Measurements from ENCODE around the gene SLC9B2.

The SLC9B2 gene

GRCh38 chr4:103076747-103077347 is at the start of gene SLC9B2:
TSS of gene SLC9B2 (minus strand) at chr4:103076761. CDS start at chr4:103067550, 9,211 bp downstream.
- no CpG with 5 or more reads among the region's 21 CpGs for WGBS (ENCODE audit: insufficient coverage, insufficient read length)
- Histone ChIP-seq H3K27ac (ENCODE audit: low read length) (no peak within 1 kb of the TSS), H3K4me3 (ENCODE audit: low read length) (peak within 1 kb of the TSS; percentile 48), H3K4me1 (ENCODE audit: control insufficient read depth, insufficient read depth, low read length) (no peaks in the 10 kb centered on the region), H3K36me3 (ENCODE audit: control insufficient read depth, insufficient read depth, low read length) (no peaks in the 10 kb centered on the region), H3K9me3 (ENCODE audit: control insufficient read depth, insufficient read depth, low read length) (no peaks in the 10 kb centered on the region), H3K27me3 (ENCODE audit: control insufficient read depth, insufficient read depth, low read length) (no peaks in the 10 kb centered on the region; the same call in 1 of the 2 replicates)
- no peak for DNase-seq (ENCODE audit: low read depth, low spot score)

GRCh38 chr4:103126126-103126525 is 49.6 kb upstream of the SLC9B2 start:
- no peak for DNase-seq (ENCODE audit: low read depth, low spot score)
- H3K4me3 ChIP-seq (ENCODE audit: low read length) = no peak overlapping the region
- no peaks in the 10 kb centered on the region; the same call in 1 of the 2 replicates for H3K36me3 ChIP-seq (ENCODE audit: control insufficient read depth, insufficient read depth, low read length)
- no peak overlapping the region for H3K27ac ChIP-seq (ENCODE audit: low read length)
- WGBS (ENCODE audit: insufficient coverage, insufficient read length) = no CpG with 5 or more reads among the region's 3 CpGs
- no peaks in the 10 kb centered on the region for H3K27me3 ChIP-seq (ENCODE audit: control insufficient read depth, insufficient read depth, low read length)
- no peaks in the 10 kb centered on the region for H3K4me1 ChIP-seq (ENCODE audit: control insufficient read depth, insufficient read depth, low read length)
- H3K9me3 ChIP-seq (ENCODE audit: control insufficient read depth, insufficient read depth, low read length) = no peaks in the 10 kb centered on the region

GRCh38 chr4:103123114-103123513 is 46.6 kb upstream of the SLC9B2 start:
- Histone ChIP-seq H3K27ac (ENCODE audit: low read length) (no peak overlapping the region), H3K4me1 (ENCODE audit: control insufficient read depth, insufficient read depth, low read length) (no peaks in the 10 kb centered on the region), H3K36me3 (ENCODE audit: control insufficient read depth, insufficient read depth, low read length) (no peaks in the 10 kb centered on the region; the same call in 1 of the 2 replicates), H3K4me3 (ENCODE audit: low read length) (no peak overlapping the region), H3K9me3 (ENCODE audit: control insufficient read depth, insufficient read depth, low read length) (no peaks in the 10 kb centered on the region), H3K27me3 (ENCODE audit: control insufficient read depth, insufficient read depth, low read length) (no peaks in the 10 kb centered on the region)
- no peak for DNase-seq (ENCODE audit: low read depth, low spot score)
- WGBS (ENCODE audit: insufficient coverage, insufficient read length) = no CpG with 5 or more reads among the region's 3 CpGs

GRCh38 chr4:103118166-103118565 is 41.6 kb upstream of the SLC9B2 start:
- Histone ChIP-seq H3K9me3 (ENCODE audit: control insufficient read depth, insufficient read depth, low read length) (no peaks in the 10 kb centered on the region), H3K36me3 (ENCODE audit: control insufficient read depth, insufficient read depth, low read length) (no peaks in the 10 kb centered on the region; the same call in 1 of the 2 replicates), H3K4me1 (ENCODE audit: control insufficient read depth, insufficient read depth, low read length) (no peaks in the 10 kb centered on the region), H3K27me3 (ENCODE audit: control insufficient read depth, insufficient read depth, low read length) (no peaks in the 10 kb centered on the region), H3K27ac (ENCODE audit: low read length) (no peak overlapping the region), H3K4me3 (ENCODE audit: low read length) (no peak overlapping the region)
- 100% methylated on average over 1 of the region's 1 CpG for WGBS (ENCODE audit: insufficient coverage, insufficient read length)
- no peak for DNase-seq (ENCODE audit: low read depth, low spot score)

GRCh38 chr4:103111598-103111997 is 35.0 kb upstream of the SLC9B2 start:
- Histone ChIP-seq H3K9me3 (ENCODE audit: control insufficient read depth, insufficient read depth, low read length) (no peaks in the 10 kb centered on the region), H3K4me1 (ENCODE audit: control insufficient read depth, insufficient read depth, low read length) (no peaks in the 10 kb centered on the region), H3K27me3 (ENCODE audit: control insufficient read depth, insufficient read depth, low read length) (no peaks in the 10 kb centered on the region), H3K4me3 (ENCODE audit: low read length) (no peak overlapping the region), H3K36me3 (ENCODE audit: control insufficient read depth, insufficient read depth, low read length) (peaks cover 9% of the 10 kb centered on the region; the same call in 1 of the 2 replicates), H3K27ac (ENCODE audit: low read length) (no peak overlapping the region)
- no CpG with 5 or more reads among the region's 4 CpGs for whole genome bisulfite sequencing (ENCODE audit: insufficient coverage, insufficient read length)
- DNase-seq (ENCODE audit: low read depth, low spot score) = no peak

- Histone ChIP-seq H3K4me1 (ENCODE audit: control insufficient read depth, insufficient read depth, low read length) (no peaks in the 10 kb centered on the region), H3K27me3 (ENCODE audit: control insufficient read depth, insufficient read depth, low read length) (no peaks in the 10 kb centered on the region), H3K9me3 (ENCODE audit: control insufficient read depth, insufficient read depth, low read length) (no peaks in the 10 kb centered on the region), H3K27ac (ENCODE audit: low read length) (no peak overlapping the region), H3K4me3 (ENCODE audit: low read length) (no peak overlapping the region), H3K36me3 (ENCODE audit: control insufficient read depth, insufficient read depth, low read length) (peaks cover 9% of the 10 kb centered on the region; the same call in 1 of the 2 replicates)
- no peak for DNase-seq (ENCODE audit: low read depth, low spot score)
- WGBS (ENCODE audit: insufficient coverage, insufficient read length) = no CpG with 5 or more reads among the region's 4 CpGs
Observed at GRCh38 chr4:103108542-103108941, 32.0 kb upstream of the SLC9B2 start.

- no peak for DNase-seq (ENCODE audit: low read depth, low spot score)
- H3K4me3 ChIP-seq (ENCODE audit: low read length) = no peak overlapping the region
- no peaks in the 10 kb centered on the region for H3K9me3 ChIP-seq (ENCODE audit: control insufficient read depth, insufficient read depth, low read length)
- no peaks in the 10 kb centered on the region for H3K4me1 ChIP-seq (ENCODE audit: control insufficient read depth, insufficient read depth, low read length)
- H3K27ac ChIP-seq (ENCODE audit: low read length) = no peak overlapping the region
- peaks cover 9% of the 10 kb centered on the region; the same call in 1 of the 2 replicates for H3K36me3 ChIP-seq (ENCODE audit: control insufficient read depth, insufficient read depth, low read length)
- no peaks in the 10 kb centered on the region for H3K27me3 ChIP-seq (ENCODE audit: control insufficient read depth, insufficient read depth, low read length)
- no CpG with 5 or more reads among the region's 2 CpGs for WGBS (ENCODE audit: insufficient coverage, insufficient read length)
Observed at GRCh38 chr4:103105558-103106356, 29.2 kb upstream of the SLC9B2 start.

GRCh38 chr4:103104886-103105285 is 28.3 kb upstream of the SLC9B2 start:
- Histone ChIP-seq H3K9me3 (ENCODE audit: control insufficient read depth, insufficient read depth, low read length) (no peaks in the 10 kb centered on the region), H3K27ac (ENCODE audit: low read length) (no peak overlapping the region), H3K4me1 (ENCODE audit: control insufficient read depth, insufficient read depth, low read length) (no peaks in the 10 kb centered on the region), H3K4me3 (ENCODE audit: low read length) (no peak overlapping the region), H3K27me3 (ENCODE audit: control insufficient read depth, insufficient read depth, low read length) (no peaks in the 10 kb centered on the region), H3K36me3 (ENCODE audit: control insufficient read depth, insufficient read depth, low read length) (peaks cover 9% of the 10 kb centered on the region; the same call in 1 of the 2 replicates)
- DNase-seq (ENCODE audit: low read depth, low spot score) = no peak
- no CpG with 5 or more reads among the region's 3 CpGs for WGBS (ENCODE audit: insufficient coverage, insufficient read length)

- no peak for DNase-seq (ENCODE audit: low read depth, low spot score)
- Histone ChIP-seq H3K9me3 (ENCODE audit: control insufficient read depth, insufficient read depth, low read length) (no peaks in the 10 kb centered on the region), H3K27ac (ENCODE audit: low read length) (no peak overlapping the region), H3K4me3 (ENCODE audit: low read length) (no peak overlapping the region), H3K36me3 (ENCODE audit: control insufficient read depth, insufficient read depth, low read length) (no peaks in the 10 kb centered on the region), H3K27me3 (ENCODE audit: control insufficient read depth, insufficient read depth, low read length) (no peaks in the 10 kb centered on the region), H3K4me1 (ENCODE audit: control insufficient read depth, insufficient read depth, low read length) (no peaks in the 10 kb centered on the region)
- WGBS (ENCODE audit: insufficient coverage, insufficient read length) = no CpG with 5 or more reads among the region's 5 CpGs
Observed at GRCh38 chr4:103100691-103101090, 24.1 kb upstream of the SLC9B2 start.

- H3K27ac ChIP-seq (ENCODE audit: low read length) = no peak within 1 kb of the TSS
- H3K27me3 ChIP-seq (ENCODE audit: control insufficient read depth, insufficient read depth, low read length) = no peaks in the 10 kb centered on the region
- DNase-seq (ENCODE audit: low read depth, low spot score) = peak; percentile 48
- H3K4me3 ChIP-seq (ENCODE audit: low read length) = peak within 1 kb of the TSS; percentile 22; the same call in 1 of the 2 replicates
- WGBS (ENCODE audit: insufficient coverage, insufficient read length) = no CpG with 5 or more reads among the region's 11 CpGs
- no peaks in the 10 kb centered on the region for H3K36me3 ChIP-seq (ENCODE audit: control insufficient read depth, insufficient read depth, low read length)
- H3K4me1 ChIP-seq (ENCODE audit: control insufficient read depth, insufficient read depth, low read length) = no peaks in the 10 kb centered on the region
- no peaks in the 10 kb centered on the region for H3K9me3 ChIP-seq (ENCODE audit: control insufficient read depth, insufficient read depth, low read length)
Observed at GRCh38 chr4:103099691-103100392, 23.3 kb upstream of the SLC9B2 start, which contains the start of gene BDH2. TSS of gene BDH2 (minus strand) at chr4:103099834. CDS start at chr4:103096254, 3,580 bp downstream.
